Mononuclear cell (primary cell): ENCODE data around the gene NCOR1. TPM values are rescaled to one million over a fixed set of nuclear protein-coding genes. Genes with fewer than 3 reads are reported as not detected.

ENCODE experiments used
- H3K27me3 ChIP-seq: 2 replicates; pipeline ENCODE4 v1.6.0; 2011; ENCODE audit warnings: low read length, control low read depth; ENCODE audit not compliant: insufficient read depth
- H3K4me1 ChIP-seq: 2 replicates; pipeline ENCODE4 v1.5.1; 2011; ENCODE audit warnings: mild to moderate bottlenecking, low read length, control low read depth; ENCODE audit not compliant: insufficient read depth
- H3K4me3 ChIP-seq: 2 replicates; pipeline ENCODE4 v1.5.1; 2011; ENCODE audit warnings: mild to moderate bottlenecking, low read length, moderate library complexity
- H3K9me3 ChIP-seq: 2 replicates; pipeline ENCODE4 v1.5.1; 2011; ENCODE audit warnings: low read depth, mild to moderate bottlenecking, control low read depth, low read length
- total RNA-seq: library from RNA; depleted of rRNA; stranded (reverse); fragments of >200 nt; gene quantifications from one replicate; pipeline ENCODE4 v1.2.3, GENCODE V29; 2012

Gene NCOR1
- total RNA-seq, 1 donor: 162 TPM

DNA sequence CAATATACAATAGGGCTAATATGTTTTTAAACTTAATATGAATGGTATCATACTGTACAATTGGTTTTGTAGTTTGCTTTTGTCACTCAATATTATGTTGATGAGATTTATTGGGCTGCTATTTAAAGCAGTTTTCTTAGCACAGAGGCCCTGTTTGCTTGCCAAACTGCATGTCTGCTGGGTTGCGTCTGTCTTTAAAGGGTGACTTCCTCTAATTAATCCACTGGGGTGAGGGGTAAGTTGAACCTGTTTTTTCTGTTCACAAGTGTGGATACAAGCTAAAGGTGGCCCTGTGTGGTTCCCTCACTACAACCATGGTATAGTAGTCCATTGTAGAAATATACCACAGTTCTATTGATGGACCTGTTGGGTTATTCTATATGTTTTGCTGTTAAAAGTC, 196.0 kb downstream of the NCOR1 start:
- Histone ChIP-seq H3K9me3 (no peaks in the 10 kb centered on the region), H3K4me1 (no peaks in the 10 kb centered on the region), H3K27me3 (no peaks in the 10 kb centered on the region), H3K4me3 (no peak overlapping the region)

- H3K9me3 ChIP-seq: no peaks in the 10 kb centered on the region
- no peak overlapping the region for H3K4me3 ChIP-seq
- H3K4me1 ChIP-seq: peaks cover 4% of the 10 kb centered on the region
- H3K27me3 ChIP-seq: no peaks in the 10 kb centered on the region
Observed at GRCh38 chr17:16013943-16014407, 201.4 kb downstream of the NCOR1 start.

DNA sequence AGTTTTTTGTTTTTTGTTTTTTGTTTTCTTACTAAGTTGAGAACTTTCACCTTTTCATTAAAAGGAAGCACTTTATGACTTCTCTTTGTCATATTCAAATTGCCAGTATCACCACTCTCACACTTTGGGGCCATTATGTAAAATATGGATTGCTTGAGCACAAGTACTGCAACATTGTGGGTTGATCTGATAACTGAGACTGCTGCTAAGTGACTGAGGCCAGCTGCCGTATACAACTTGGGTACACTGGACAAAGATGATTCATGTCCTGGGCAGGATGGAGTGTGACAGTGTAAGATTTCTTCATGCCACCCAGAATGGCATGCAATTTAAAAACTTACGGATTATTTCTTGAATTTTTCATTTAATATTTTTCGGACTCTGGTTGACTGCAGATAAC, 207.9 kb downstream of the NCOR1 start:
- H3K4me3 ChIP-seq: no peak overlapping the region
- H3K9me3 ChIP-seq: no peaks in the 10 kb centered on the region
- no peaks in the 10 kb centered on the region for H3K27me3 ChIP-seq
- peaks cover 4% of the 10 kb centered on the region for H3K4me1 ChIP-seq

GRCh38 chr17:16005636-16006035, 209.7 kb downstream of the NCOR1 start:
- Histone ChIP-seq H3K4me1 (peaks cover 10% of the 10 kb centered on the region), H3K9me3 (no peaks in the 10 kb centered on the region), H3K27me3 (no peaks in the 10 kb centered on the region), H3K4me3 (no peak overlapping the region)

DNA sequence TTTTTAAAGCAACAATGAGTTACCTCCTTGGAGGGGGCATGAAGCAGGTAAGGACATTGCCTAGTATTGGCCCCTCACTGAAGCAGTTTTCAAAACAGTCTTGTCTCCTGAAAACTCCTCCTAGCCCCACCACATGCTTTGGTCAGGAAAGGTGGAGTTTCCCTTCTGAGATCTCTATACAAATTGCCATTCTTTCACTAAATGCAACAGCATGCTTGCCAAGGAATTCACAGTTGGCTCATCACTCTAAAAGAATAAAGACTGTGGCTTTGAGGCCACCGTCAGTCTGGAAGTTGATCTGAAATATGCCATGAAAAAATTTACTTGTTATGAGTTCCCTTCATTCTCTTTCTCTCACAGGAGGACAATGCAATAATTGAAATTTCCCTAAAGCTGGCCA, 211.5 kb downstream of the NCOR1 start:
- H3K9me3 ChIP-seq: no peaks in the 10 kb centered on the region
- H3K27me3 ChIP-seq: no peaks in the 10 kb centered on the region
- peaks cover 19% of the 10 kb centered on the region for H3K4me1 ChIP-seq
- H3K4me3 ChIP-seq: no peak overlapping the region

DNA sequence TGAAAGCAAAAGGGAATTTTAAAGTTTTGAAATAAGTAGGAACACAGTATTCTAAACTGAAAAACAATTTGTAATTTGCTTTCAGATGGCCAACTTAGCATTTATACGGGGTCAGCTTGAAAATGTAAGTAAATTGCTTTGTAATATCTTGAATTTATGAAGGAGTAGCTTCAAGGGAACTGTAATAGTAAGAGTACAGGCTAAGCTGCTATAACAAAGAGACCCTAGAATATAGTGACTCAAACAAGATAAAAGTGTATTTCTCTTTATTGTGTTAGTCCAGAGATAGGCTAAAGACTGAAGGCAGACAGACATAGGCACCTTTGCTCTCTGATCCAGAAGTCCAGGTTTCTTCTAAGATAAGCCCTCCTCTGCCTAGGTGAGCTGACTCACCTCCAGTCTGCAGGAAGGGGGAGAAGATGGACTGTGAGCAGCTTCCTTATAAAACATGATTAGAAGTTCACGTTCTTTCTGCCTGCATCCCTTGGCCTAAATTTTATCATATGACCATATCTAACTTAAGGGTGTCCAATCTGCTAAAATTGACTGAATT, 212.6 kb downstream of the NCOR1 start:
- Histone ChIP-seq H3K27me3 (no peaks in the 10 kb centered on the region), H3K9me3 (no peaks in the 10 kb centered on the region), H3K4me1 (peaks cover 26% of the 10 kb centered on the region), H3K4me3 (no peak overlapping the region)

DNA sequence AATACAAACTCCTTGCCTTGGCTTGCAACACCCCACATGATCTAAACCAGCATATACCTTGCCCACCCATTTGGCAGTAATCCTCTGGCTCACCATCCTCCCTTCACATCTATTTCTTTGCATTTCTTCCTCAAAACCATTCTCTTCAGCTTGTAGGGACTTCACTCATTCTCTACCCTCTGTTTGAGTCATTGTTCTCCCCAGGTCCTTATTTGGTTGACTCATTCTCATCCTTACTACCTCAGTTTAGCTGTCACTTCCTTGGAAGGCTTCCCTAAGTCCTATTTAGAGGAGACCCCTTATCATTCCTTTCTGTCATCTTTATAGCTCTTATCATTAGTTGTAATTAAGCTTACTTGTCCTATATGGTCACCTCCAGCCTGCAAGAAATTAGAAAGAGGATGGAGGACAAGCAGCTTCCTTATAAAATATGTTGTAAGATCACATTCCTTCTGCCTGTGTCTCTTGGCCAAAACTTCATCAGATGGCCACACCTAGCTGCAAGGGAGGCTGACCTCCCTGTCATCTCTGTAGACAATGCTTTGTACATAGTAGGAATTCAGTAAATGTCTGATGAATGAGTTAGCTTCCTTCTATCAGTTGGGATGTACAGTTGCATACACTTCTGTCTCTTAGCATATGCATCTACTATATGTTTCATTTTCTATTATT, 214.0 kb downstream of the NCOR1 start:
- peaks cover 29% of the 10 kb centered on the region for H3K4me1 ChIP-seq
- H3K27me3 ChIP-seq: no peaks in the 10 kb centered on the region
- H3K9me3 ChIP-seq: no peaks in the 10 kb centered on the region
- no peak overlapping the region for H3K4me3 ChIP-seq

- Histone ChIP-seq H3K27me3 (no peaks in the 10 kb centered on the region), H3K9me3 (no peaks in the 10 kb centered on the region), H3K4me3 (peak overlapping the region; percentile 55), H3K4me1 (peaks cover 37% of the 10 kb centered on the region)
Observed at GRCh38 chr17:15999974-16000827, 215.1 kb downstream of the NCOR1 start.

DNA sequence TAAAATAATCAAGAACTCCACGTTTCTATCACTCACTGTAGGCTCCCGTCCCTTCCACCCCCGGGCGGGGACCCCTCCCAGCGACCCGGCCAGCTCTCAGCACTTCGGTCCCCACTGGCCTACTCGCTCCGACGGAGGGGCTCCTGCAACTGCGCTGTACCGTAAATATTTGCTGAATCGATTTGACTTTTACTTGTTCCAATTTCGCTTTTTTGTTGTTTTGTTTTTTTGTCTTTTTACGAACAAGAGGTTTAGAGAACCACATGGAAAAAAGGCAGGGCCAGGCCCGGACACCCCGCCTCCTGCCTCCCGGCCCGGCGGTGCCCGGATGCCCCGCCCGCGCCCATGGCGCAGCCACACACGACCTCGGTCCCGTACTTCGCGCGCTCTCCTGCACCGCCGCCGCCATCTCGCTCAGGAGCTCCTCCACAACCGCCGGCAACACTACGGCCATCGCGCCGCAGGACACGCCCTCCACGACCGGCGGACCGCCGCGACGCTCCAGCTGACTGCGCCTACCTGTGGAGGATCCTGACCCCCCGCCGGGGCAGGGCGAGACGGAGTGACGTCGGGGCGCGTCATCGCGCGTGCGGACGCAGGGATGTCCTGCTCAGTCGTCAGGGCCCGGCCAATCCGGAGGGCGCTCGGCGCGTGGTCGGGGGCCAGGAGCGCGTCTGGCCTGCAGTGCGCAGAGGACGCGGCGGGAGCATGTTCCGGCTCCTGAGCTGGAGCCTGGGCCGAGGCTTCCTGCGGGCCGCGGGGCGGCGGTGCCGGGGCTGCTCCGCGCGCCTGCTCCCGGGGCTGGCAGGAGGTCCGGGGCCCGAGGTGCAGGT, 216.0 kb downstream of the NCOR1 start, which contains the start of the genes TTC19 and ZSWIM7:
Gene TTC19 (plus strand): TSS at position 684 of the 833 bp plus-strand sequence. CDS start 25 bp downstream, at position 709.
Gene ZSWIM7 (minus strand): TSS at position 564 of the 833 bp plus-strand sequence. CDS start 110 bp downstream, at position 454.
- Histone ChIP-seq H3K9me3 (no peaks in the 10 kb centered on the region), H3K4me3 (peak within 1 kb of the TSS; percentile 55), H3K27me3 (no peaks in the 10 kb centered on the region), H3K4me1 (peaks cover 44% of the 10 kb centered on the region)

- Histone ChIP-seq H3K4me1 (peaks cover 51% of the 10 kb centered on the region), H3K9me3 (no peaks in the 10 kb centered on the region), H3K27me3 (no peaks in the 10 kb centered on the region), H3K4me3 (no peak overlapping the region)
Observed at GRCh38 chr17:15998031-15998562, 217.2 kb downstream of the NCOR1 start.

DNA sequence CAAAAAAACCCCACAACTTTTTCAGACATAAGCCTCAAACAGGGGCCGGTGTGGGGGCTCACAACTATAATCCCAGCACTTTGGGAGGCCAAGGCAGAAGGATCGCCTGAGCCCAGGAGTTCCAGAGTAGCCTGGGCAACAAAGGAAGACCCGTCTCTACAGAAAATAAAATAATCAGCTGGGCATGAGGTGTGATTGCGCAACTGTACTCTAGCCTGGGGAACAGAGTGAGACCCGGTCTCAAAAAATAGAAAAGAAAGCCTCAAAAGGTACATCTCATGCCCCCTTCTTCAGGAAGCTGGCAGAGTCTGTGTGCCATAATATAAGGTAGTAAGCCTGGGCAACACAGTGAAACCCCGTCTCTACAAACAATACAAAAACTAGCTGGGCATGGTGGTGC, 219.0 kb downstream of the NCOR1 start:
- H3K4me1 ChIP-seq: peaks cover 48% of the 10 kb centered on the region
- no peak overlapping the region for H3K4me3 ChIP-seq
- H3K27me3 ChIP-seq: no peaks in the 10 kb centered on the region
- H3K9me3 ChIP-seq: no peaks in the 10 kb centered on the region

DNA sequence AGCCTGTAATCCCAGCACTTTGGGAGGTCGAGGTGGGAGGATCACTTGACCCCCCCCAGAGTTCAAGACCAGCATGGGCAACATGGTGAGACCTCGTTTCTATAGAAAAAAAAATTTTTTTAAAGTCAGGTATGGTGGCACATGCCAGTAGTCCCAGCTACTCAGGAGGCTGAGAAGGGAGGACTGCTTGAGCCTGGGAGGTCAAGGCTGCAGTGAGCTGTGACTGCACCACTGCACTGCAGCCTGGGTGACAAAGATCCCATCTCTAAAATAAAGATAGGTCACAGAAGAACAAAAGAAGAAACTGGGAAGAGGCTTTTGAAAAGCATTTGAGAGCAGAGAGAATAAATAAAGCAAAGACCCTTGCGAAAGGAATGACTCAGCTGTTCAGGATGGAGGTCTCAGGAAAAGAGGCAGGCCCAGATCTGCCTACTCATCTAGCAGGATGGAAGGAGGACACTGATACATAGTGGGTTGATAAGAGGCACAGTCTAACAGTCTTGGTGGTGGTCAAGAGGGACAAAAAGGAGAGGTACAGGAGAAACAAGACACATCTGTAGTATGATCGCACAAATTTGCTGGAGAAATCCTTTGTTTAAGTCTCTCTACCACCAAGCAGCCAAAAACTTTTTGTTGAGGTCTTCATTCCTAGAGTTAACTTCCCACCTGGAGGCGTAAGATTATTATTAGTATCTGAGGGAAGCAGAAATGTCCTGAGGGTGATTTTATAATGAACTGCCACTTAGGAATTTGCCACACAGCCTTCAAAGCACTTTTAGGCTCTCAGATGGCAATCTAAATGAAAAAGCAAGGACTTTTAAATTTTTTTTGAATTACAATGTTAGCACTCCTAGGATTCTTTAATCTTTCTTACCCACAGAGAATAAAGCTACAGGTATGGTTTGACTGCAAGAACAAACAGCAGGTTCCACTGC, 233.4 kb downstream of the NCOR1 start:
- Histone ChIP-seq H3K9me3 (no peaks in the 10 kb centered on the region), H3K4me3 (no peak overlapping the region), H3K4me1 (peaks cover 22% of the 10 kb centered on the region), H3K27me3 (no peaks in the 10 kb centered on the region)

- Histone ChIP-seq H3K4me1 (peaks cover 22% of the 10 kb centered on the region), H3K4me3 (no peak overlapping the region), H3K9me3 (no peaks in the 10 kb centered on the region), H3K27me3 (no peaks in the 10 kb centered on the region)
Observed at GRCh38 chr17:15981208-15981607, 234.1 kb downstream of the NCOR1 start.
